SIG-M5 treated with dmso at 0.1 percent for 504 hours (cell line): ENCODE measurements around the gene DYNC2I2.

Source experiments
- DNase-seq: peaks from one replicate; lab custom pipeline; 2025; ENCODE audit not compliant: unreplicated experiment; lab: John Stamatoyannopoulos, UW

The DYNC2I2 gene

GRCh38 chr9:128636556-128637530 is 19.8 kb downstream of the DYNC2I2 start:
- DNase-seq: no peak

GRCh38 chr9:128636024-128636390 is 20.6 kb downstream of the DYNC2I2 start:
- no peak for DNase-seq

- peak; percentile 77 for DNase-seq
Observed at GRCh38 chr9:128635266-128636023, 21.2 kb downstream of the DYNC2I2 start.

GRCh38 chr9:128634651-128635262 is 21.9 kb downstream of the DYNC2I2 start:
- no peak for DNase-seq

GRCh38 chr9:128634111-128634510 is 22.5 kb downstream of the DYNC2I2 start:
- no peak for DNase-seq

- DNase-seq: no peak
Observed at GRCh38 chr9:128633601-128634000, 23.0 kb downstream of the DYNC2I2 start.

- DNase-seq: no peak
Observed at GRCh38 chr9:128633057-128633456, 23.6 kb downstream of the DYNC2I2 start.

- DNase-seq: no peak
Observed at GRCh38 chr9:128632486-128632885, 24.2 kb downstream of the DYNC2I2 start.

GRCh38 chr9:128632066-128632465 is 24.6 kb downstream of the DYNC2I2 start:
- no peak for DNase-seq

- DNase-seq: no peak
Observed at GRCh38 chr9:128631636-128632035, 25.0 kb downstream of the DYNC2I2 start.

- no peak for DNase-seq
Observed at GRCh38 chr9:128629852-128630545, 26.6 kb downstream of the DYNC2I2 start.

- no peak for DNase-seq
Observed at GRCh38 chr9:128629136-128629535, 27.5 kb downstream of the DYNC2I2 start.

GRCh38 chr9:128628471-128629048 is 28.1 kb downstream of the DYNC2I2 start:
- DNase-seq: no peak

GRCh38 chr9:128627906-128628305 is 28.7 kb downstream of the DYNC2I2 start:
- DNase-seq: no peak

GRCh38 chr9:128627127-128627715 is 29.4 kb downstream of the DYNC2I2 start:
- DNase-seq: no peak

- no peak for DNase-seq
Observed at GRCh38 chr9:128626181-128626580, 30.5 kb downstream of the DYNC2I2 start.

- no peak for DNase-seq
Observed at GRCh38 chr9:128625391-128626146, 31.1 kb downstream of the DYNC2I2 start.

- no peak for DNase-seq
Observed at GRCh38 chr9:128624566-128624965, 32.1 kb downstream of the DYNC2I2 start.

- DNase-seq: no peak
Observed at GRCh38 chr9:128621730-128622455, 34.8 kb downstream of the DYNC2I2 start.
